OCI-LY7 (cell line): Measurements from ENCODE around the gene RPRD1A. TPM values are rescaled to one million over a fixed set of nuclear protein-coding genes. Genes with fewer than 3 reads are reported as not detected.

Experiments
- BruUV-seq: library from RNA; stranded (reverse); fragments of 400-500 nt; replicated peaks from 2 replicates; lab custom pipeline; 2021; lab: Mats Ljungman, UMichigan
- CTCF ChIA-PET: fragments of 300-600 bp; sonication (Branson Sonifier 250); formaldehyde crosslinking; loops from one replicate; lab custom pipeline; 2022; ENCODE audit warnings: antibody characterized with exemption; ENCODE audit not compliant: unreplicated experiment; lab: Charles Lee
- POLR2A ChIA-PET: fragments of 300-600 bp; sonication (Branson Sonifier 250); formaldehyde crosslinking; loops from one replicate; lab custom pipeline; 2022; ENCODE audit warnings: antibody characterized with exemption; lab: Charles Lee
- DNase-seq: peaks from one replicate; pipeline ENCODE4 v3.0.0-alpha.2; 2015; ENCODE audit warnings: low spot score
- H2AFZ ChIP-seq: fragments of 200-600 bp; sonication (generic), shearing (Covaris generic); 2 replicates; pipeline ENCODE4 v1.6.1; 2014; ENCODE audit warnings: mild to moderate bottlenecking, antibody characterized with exemption, low read length, moderate library complexity
- H3K27ac ChIP-seq: fragments of 200-600 bp; sonication (generic); 2 replicates; pipeline ENCODE4 v1.5.1; 2014; ENCODE audit warnings: mixed run types, low read depth, mild to moderate bottlenecking, moderate library complexity, low read length, inconsistent platforms; ENCODE audit not compliant: poor library complexity, severe bottlenecking
- H3K36me3 ChIP-seq: fragments of 200-600 bp; sonication (generic); 2 replicates; pipeline ENCODE4 v1.6.1; 2014; ENCODE audit warnings: mild to moderate bottlenecking, antibody characterized with exemption, low read length, moderate library complexity, mixed read lengths; ENCODE audit not compliant: insufficient read depth
- H3K4me1 ChIP-seq: fragments of 200-600 bp; sonication (generic); 2 replicates; pipeline ENCODE4 v1.5.1; 2014; ENCODE audit warnings: mild to moderate bottlenecking, low read length; ENCODE audit not compliant: insufficient read depth, poor library complexity, severe bottlenecking
- H3K4me2 ChIP-seq: fragments of 200-600 bp; sonication (generic); 2 replicates; pipeline ENCODE4 v1.6.1; 2014; ENCODE audit warnings: mild to moderate bottlenecking, low read length
- H3K4me3 ChIP-seq: fragments of 200-600 bp; sonication (generic); 2 replicates; pipeline ENCODE4 v1.5.1; 2014; ENCODE audit warnings: mild to moderate bottlenecking, low read depth, low read length; ENCODE audit not compliant: poor library complexity, severe bottlenecking
- H3K79me2 ChIP-seq: fragments of 200-600 bp; sonication (generic); 2 replicates; pipeline ENCODE4 v1.6.1; 2016; ENCODE audit warnings: low read depth, mild to moderate bottlenecking, low read length, moderate library complexity, mixed read lengths; ENCODE audit not compliant: insufficient read depth
- H3K9me2 ChIP-seq: fragments of 200-600 bp; sonication (generic); 2 replicates; pipeline ENCODE4 v1.6.1; 2016; ENCODE audit warnings: mild to moderate bottlenecking, low read length, mixed read lengths; ENCODE audit not compliant: insufficient read depth
- H3K9me3 ChIP-seq: fragments of 200-600 bp; sonication (generic); 2 replicates; pipeline ENCODE4 v1.6.1; 2014; ENCODE audit warnings: mild to moderate bottlenecking, mixed run types, low read length, mixed read lengths
- H4K20me1 ChIP-seq: fragments of 200-600 bp; sonication (generic); 2 replicates; pipeline ENCODE4 v1.6.1; 2014; ENCODE audit warnings: mild to moderate bottlenecking, antibody characterized with exemption, low read length, moderate library complexity, mixed read lengths; ENCODE audit not compliant: insufficient read depth
- CTCF ChIP-seq: fragments of 200-600 bp; sonication (generic); conservative IDR thresholded peaks from 2 replicates; pipeline ENCODE4 v1.5.1; 2014; ENCODE audit warnings: mild to moderate bottlenecking, antibody characterized with exemption, low read length, moderate library complexity, mixed read lengths
- EZH2phosphoT487 ChIP-seq: fragments of 200-600 bp; sonication (generic); IDR thresholded peaks from 2 replicates; pipeline ENCODE4 v1.6.1; 2018; ENCODE audit warnings: low read depth, borderline replicate concordance, mild to moderate bottlenecking, mixed run types, antibody characterized with exemption, low read length, moderate library complexity, mixed read lengths
- intact Hi-C: fragments of 100-400 bp; cut with micrococcal nuclease; formaldehyde crosslinking; loops from one replicate; pipeline ENCODE4 v1.10.0; 2022; ENCODE audit not compliant: unreplicated experiment
- total RNA-seq, 2 experiments: library from RNA; depleted of rRNA in 1 of 2; stranded (reverse); fragments of >200 nt in 1 of 2; shearing (Covaris generic) in 1 of 2; gene quantifications; 2 replicates each; pipeline ENCODE4 v1.2.3, GENCODE V29; 2014 to 2022

Gene RPRD1A
- total RNA-seq, 2 experiments from 2014 or later, result 37.9 to 45.4 TPM

GRCh38 chr18:36114251-36114650 lies 46.9 kb upstream of the RPRD1A start:
- no peaks in the 10 kb centered on the region for H3K4me1 ChIP-seq
- no peak overlapping the region for H3K27ac ChIP-seq

GRCh38 chr18:36112302-36112701 lies 44.9 kb upstream of the RPRD1A start:
- BruUV-seq, result no TSS peak
- intact Hi-C loops, result no loop called here
- no peaks in the 10 kb centered on the region for H4K20me1 ChIP-seq

More at GRCh38 chr18:36114251-36114650, 46.9 kb upstream of the RPRD1A start:
- ChIA-PET POLR2A (interaction anchor here (0.6 to 1.4 kb wide), 2 partner anchors 40 to 100 kb away, joined by 4 to 5 read pairs; no protein-coding TSS in a partner anchor), CTCF (no interaction called here)
- Histone ChIP-seq H3K4me2 (no peak overlapping the region), H4K20me1 (no peaks in the 10 kb centered on the region), H3K36me3 (peaks cover 47% of the 10 kb centered on the region), H2AFZ (no peak overlapping the region), H3K4me3 (no peak overlapping the region), H3K9me2 (no peaks in the 10 kb centered on the region), H3K9me3 (no peaks in the 10 kb centered on the region), H3K79me2 (no peaks in the 10 kb centered on the region)
- TF ChIP-seq EZH2phosphoT487 (no peak), CTCF (no peak)
- intact Hi-C loops, result no loop called here
- no TSS peak for BruUV-seq
- no peak for DNase-seq

More at GRCh38 chr18:36112302-36112701, 44.9 kb upstream of the RPRD1A start:
- no peaks in the 10 kb centered on the region for H3K9me3 ChIP-seq
- no peaks in the 10 kb centered on the region for H3K79me2 ChIP-seq
- H3K27ac ChIP-seq, result no peak overlapping the region
- ChIA-PET CTCF (no interaction called here), POLR2A (no interaction called here)
- H3K36me3 ChIP-seq, result peaks cover 47% of the 10 kb centered on the region
- H2AFZ ChIP-seq, result no peak overlapping the region
- H3K4me2 ChIP-seq, result no peak overlapping the region
- no peaks in the 10 kb centered on the region for H3K9me2 ChIP-seq
- TF ChIP-seq CTCF (no peak), EZH2phosphoT487 (no peak)
- no peaks in the 10 kb centered on the region for H3K4me1 ChIP-seq
- H3K4me3 ChIP-seq, result no peak overlapping the region
- DNase-seq, result no peak
